LNCaP clone FGC (cell line): ENCODE results near the gene RFTN2.
"Not testable (repeated sequence)": the region's sequence is repeated elsewhere in the genome, so short reads cannot be mapped to it uniquely, and the experiment has no call there.

Source experiments
- DNase-seq: peaks from one replicate; pipeline ENCODE4 v3.0.0-alpha.2; 2011; ENCODE audit warnings: low read depth
- H3K4me3 ChIP-seq: 2 replicates; pipeline ENCODE4 v1.5.1; 2011; ENCODE audit warnings: mild to moderate bottlenecking, low read depth, low read length, control low read depth
- CTCF ChIP-seq: IDR thresholded peaks from 2 replicates; pipeline ENCODE4 v1.5.1; 2012; ENCODE audit warnings: mild to moderate bottlenecking; ENCODE audit not compliant: control insufficient read depth, insufficient read depth; ENCODE audit errors: extremely low read depth

RFTN2 gene

GRCh38 chr2:197647961-197648690, 27.3 kb downstream of the RFTN2 start:
- no peak for TF ChIP-seq CTCF
- DNase-seq, result no peak
- no peak overlapping the region for H3K4me3 ChIP-seq

- no peak for TF ChIP-seq CTCF
- DNase-seq, result no peak
- H3K4me3 ChIP-seq, result no peak overlapping the region
Observed at GRCh38 chr2:197641666-197642065, 33.7 kb downstream of the RFTN2 start.

- not testable (repeated sequence) for H3K4me3 ChIP-seq, DNase-seq
Observed at GRCh38 chr2:197640571-197641122, 34.7 kb downstream of the RFTN2 start.

GRCh38 chr2:197633109-197633657, 42.2 kb downstream of the RFTN2 start:
- H3K4me3 ChIP-seq, result no peak overlapping the region
- no peak for TF ChIP-seq CTCF
- DNase-seq, result no peak

GRCh38 chr2:197628043-197628500, 47.3 kb downstream of the RFTN2 start:
- no peak overlapping the region for H3K4me3 ChIP-seq
- no peak for TF ChIP-seq CTCF
- no peak for DNase-seq

- no peak overlapping the region for H3K4me3 ChIP-seq
- TF ChIP-seq CTCF, result no peak
- no peak for DNase-seq
Observed at GRCh38 chr2:197626965-197627625, 48.3 kb downstream of the RFTN2 start.

GRCh38 chr2:197620133-197620532, 55.3 kb downstream of the RFTN2 start:
- no peak for DNase-seq
- no peak for TF ChIP-seq CTCF
- H3K4me3 ChIP-seq, result no peak overlapping the region
